Testis (tissue), 3 donors: ENCODE measurements around the gene TMEM106A. TPM values are rescaled to one million over a fixed set of nuclear protein-coding genes. Genes with fewer than 3 reads are reported as not detected.

Experiments
- DNase-seq: peaks from one replicate; pipeline ENCODE4 v3.0.0-alpha.2; 2019
- H3K27ac ChIP-seq, 2 donors: fragments of 200-600 bp; sonication (generic); one replicate each; pipeline ENCODE4 v1.5.1; 2019
- H3K27me3 ChIP-seq: fragments of 200-600 bp; sonication (generic); one replicate; pipeline ENCODE4 v1.5.1; 2019
- H3K36me3 ChIP-seq: fragments of 200-600 bp; sonication (generic); one replicate; pipeline ENCODE4 v1.5.1; 2017; ENCODE audit warnings: low read depth; ENCODE audit errors: missing control alignments
- H3K4me1 ChIP-seq: fragments of 200-600 bp; sonication (generic); one replicate; pipeline ENCODE4 v1.5.1; 2019
- H3K4me3 ChIP-seq, 2 donors: fragments of 200-600 bp; sonication (generic); one replicate each; pipeline ENCODE4 v1.5.1; 2017 to 2019
- H3K9me3 ChIP-seq: fragments of 200-600 bp; sonication (generic); one replicate; pipeline ENCODE4 v1.5.1; 2017
- POLR2A ChIP-seq: fragments of 450-650 bp; IDR thresholded peaks from one replicate; pipeline ENCODE4 v1.6.1; 2017; ENCODE audit warnings: antibody characterized with exemption, mild to moderate bottlenecking, moderate library complexity
- WGBS, 2 donors: methylation state at CpG; one replicate each; pipeline ENCODE4 v1.1.5; 2018; 5-methylcytosine and 5-hydroxymethylcytosine counted together
- intact Hi-C: fragments of 100-400 bp; cut with DNase I; formaldehyde crosslinking; loops from one replicate; pipeline ENCODE4 v1.15.1; 2023; ENCODE audit warnings: low total_unique reads
- polyA plus RNA-seq: library from polyadenylated mRNA; stranded (reverse); fragments of 350-450 nt; fragmentation: Illumina TruSeq; extraction: RNeasy Lipid Tissue Mini Kit (QIAGEN cat#74804); gene quantifications from one replicate; pipeline ENCODE4 v1.2.3, GENCODE V29; 2014; ENCODE audit warnings: low read depth, low replicate concordance; ENCODE audit not compliant: insufficient read depth
- total RNA-seq, 2 donors: library from RNA; depleted of rRNA; stranded (reverse); fragments of >200 nt; gene quantifications; one replicate each; pipeline ENCODE4 v1.2.3, GENCODE V29; 2016
- TF ChIP-seq, protein P1 (sequence below), 3 experiments: fragments of 450-650 bp in 2 of 3; fragments of 200-600 bp in 1 of 3; sonication (generic) in 1 of 3; IDR thresholded peaks; one replicate each; pipeline ENCODE4 v1.5.1; 2016 to 2019; ENCODE audit warnings: antibody characterized with exemption in 3 of 3, mild to moderate bottlenecking in 2 of 3, moderate library complexity in 1 of 3

The TMEM106A gene
- total and polyA plus RNA-seq, 3 donors from 2014 or later: 8.4 to 11.8 (median 8.7) TPM

DNA sequence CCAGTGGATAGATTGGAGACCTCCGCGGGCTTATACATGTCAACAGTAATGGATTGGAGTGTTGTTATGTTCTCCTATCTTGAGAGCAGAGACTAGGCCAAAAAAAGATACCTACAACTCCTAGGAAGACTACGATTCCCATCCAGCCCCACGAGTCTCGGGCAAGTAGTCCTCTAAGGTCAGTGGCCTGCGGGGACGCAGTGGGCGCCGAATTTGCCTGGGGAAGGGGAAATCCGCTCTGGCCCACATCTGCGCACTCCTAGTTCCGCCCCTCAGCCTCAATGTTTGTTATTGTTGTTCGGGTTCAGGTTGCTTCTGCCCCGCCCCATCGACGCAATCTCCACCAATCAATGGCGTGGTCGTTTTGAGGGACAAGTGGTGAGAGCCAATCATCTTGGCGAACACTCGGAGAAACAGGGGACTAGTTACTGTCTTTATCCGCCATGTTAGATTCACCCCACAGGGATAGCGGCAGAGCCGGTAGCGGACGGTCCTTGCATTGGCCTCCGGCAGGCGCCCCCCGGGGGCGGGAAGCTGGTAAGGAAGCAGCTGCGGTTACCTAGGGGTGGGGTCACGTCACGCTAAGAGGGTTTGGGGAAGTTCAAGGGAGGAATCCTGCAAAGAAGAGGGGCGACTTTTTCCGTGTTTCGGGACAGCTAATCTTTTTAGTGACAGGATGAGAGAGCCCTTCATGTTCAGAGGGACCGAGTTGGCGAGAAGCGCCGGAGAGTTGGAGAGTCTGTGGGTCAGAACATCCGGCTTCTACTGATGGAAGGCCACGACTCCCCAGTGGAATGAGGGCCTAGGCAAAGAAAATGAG lies 40.7 kb upstream of the TMEM106A start, which contains the start of gene NBR1:
Gene NBR1, plus strand, starts transcription at position 449 of the 820 bp plus-strand sequence. CDS start 4,586 bp downstream, outside the sequence.
- intact Hi-C loops: no loop called here
- TF ChIP-seq, protein P1, sequence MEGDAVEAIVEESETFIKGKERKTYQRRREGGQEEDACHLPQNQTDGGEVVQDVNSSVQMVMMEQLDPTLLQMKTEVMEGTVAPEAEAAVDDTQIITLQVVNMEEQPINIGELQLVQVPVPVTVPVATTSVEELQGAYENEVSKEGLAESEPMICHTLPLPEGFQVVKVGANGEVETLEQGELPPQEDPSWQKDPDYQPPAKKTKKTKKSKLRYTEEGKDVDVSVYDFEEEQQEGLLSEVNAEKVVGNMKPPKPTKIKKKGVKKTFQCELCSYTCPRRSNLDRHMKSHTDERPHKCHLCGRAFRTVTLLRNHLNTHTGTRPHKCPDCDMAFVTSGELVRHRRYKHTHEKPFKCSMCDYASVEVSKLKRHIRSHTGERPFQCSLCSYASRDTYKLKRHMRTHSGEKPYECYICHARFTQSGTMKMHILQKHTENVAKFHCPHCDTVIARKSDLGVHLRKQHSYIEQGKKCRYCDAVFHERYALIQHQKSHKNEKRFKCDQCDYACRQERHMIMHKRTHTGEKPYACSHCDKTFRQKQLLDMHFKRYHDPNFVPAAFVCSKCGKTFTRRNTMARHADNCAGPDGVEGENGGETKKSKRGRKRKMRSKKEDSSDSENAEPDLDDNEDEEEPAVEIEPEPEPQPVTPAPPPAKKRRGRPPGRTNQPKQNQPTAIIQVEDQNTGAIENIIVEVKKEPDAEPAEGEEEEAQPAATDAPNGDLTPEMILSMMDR (IDR thresholded peaks at IDR 0.05): no peak
- peak; percentile 67 for TF ChIP-seq POLR2A

GRCh38 chr17:43171586-43172487 lies 39.8 kb upstream of the TMEM106A start:
- Histone ChIP-seq H3K27ac (peak overlapping the region; percentile 99 to 100), H3K27me3 (no peaks in the 10 kb centered on the region), H3K9me3 (no peaks in the 10 kb centered on the region), H3K36me3 (no peaks in the 10 kb centered on the region), H3K4me1 (peaks cover 36% of the 10 kb centered on the region), H3K4me3 (peak overlapping the region; percentile 85 to 89)
- WGBS, 2 donors: 2 to 4% methylated on average over 12 of the region's 12 CpGs
- DNase-seq: peak; percentile 57
- intact Hi-C loops: no loop called here
- TF ChIP-seq, protein P1 (IDR thresholded peaks at IDR 0.05): no peak
- no peak for TF ChIP-seq POLR2A

More for the DNA sequence above, 40.7 kb upstream of the TMEM106A start, which contains the start of gene NBR1:
- H3K27me3 ChIP-seq: no peaks in the 10 kb centered on the region
- 0 to 1% methylated on average over 39 to 41 of the region's 41 CpGs for WGBS, 2 donors
- H3K4me3 ChIP-seq: peak within 1 kb of the TSS; percentile 85 to 89
- H3K36me3 ChIP-seq: no peaks in the 10 kb centered on the region
- H3K27ac ChIP-seq: peak within 1 kb of the TSS; percentile 99 to 100
- DNase-seq: peak; percentile 99
- no peaks in the 10 kb centered on the region for H3K9me3 ChIP-seq
- peaks cover 35% of the 10 kb centered on the region for H3K4me1 ChIP-seq

DNA sequence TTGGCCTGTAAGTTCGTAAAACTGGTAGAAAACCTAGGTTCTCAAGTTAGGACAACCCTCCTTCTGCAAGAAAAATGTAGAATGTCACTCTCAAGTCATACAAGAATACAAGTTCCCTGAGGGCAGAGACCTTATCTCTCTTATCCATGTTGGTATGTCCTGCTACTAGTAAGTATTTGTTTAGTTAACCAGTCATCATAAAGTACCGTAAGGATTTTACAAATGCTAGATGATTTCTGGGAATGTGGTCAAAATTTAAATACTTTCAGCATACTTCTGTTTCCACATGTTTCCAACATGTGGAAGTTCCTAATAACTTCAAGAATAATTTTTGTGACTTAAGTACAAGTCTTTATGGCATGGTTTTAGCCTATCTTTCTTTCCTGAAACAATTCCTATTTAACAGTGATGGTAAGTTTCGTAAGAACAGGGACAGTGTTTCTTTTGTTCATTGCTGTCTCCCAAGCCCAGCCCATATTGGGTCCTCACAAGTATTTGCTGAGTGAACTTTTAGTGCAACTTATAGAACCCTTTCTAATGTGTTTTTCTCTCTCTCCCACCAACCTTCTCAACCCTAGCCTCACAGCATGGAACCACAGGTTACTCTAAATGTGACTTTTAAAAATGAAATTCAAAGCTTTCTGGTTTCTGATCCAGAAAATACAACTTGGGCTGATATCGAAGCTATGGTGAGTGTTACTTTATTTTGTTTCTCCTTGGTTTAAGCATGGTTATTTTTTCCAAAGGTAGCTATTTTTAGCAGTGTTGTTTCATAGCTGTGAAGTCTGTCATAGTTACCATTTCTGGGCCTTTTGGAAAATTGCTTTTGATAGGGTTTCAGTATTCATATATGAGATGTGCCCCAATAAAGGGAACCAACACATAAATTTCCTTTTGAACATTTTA lies 36.2 kb upstream of the TMEM106A start:
- TF ChIP-seq POLR2A: no peak
- TF ChIP-seq, protein P1 (IDR thresholded peaks at IDR 0.05): no peak
- H3K27me3 ChIP-seq: no peaks in the 10 kb centered on the region
- no peaks in the 10 kb centered on the region for H3K36me3 ChIP-seq
- no peak overlapping the region for H3K4me3 ChIP-seq
- no peak for DNase-seq
- H3K9me3 ChIP-seq: no peaks in the 10 kb centered on the region
- WGBS, 2 donors: 52 to 58% methylated on average over 4 of the region's 4 CpGs
- intact Hi-C loops: no loop called here
- peaks cover 30% of the 10 kb centered on the region for H3K4me1 ChIP-seq
- H3K27ac ChIP-seq: peak overlapping the region in 1 of 2 donors; percentile 31

DNA sequence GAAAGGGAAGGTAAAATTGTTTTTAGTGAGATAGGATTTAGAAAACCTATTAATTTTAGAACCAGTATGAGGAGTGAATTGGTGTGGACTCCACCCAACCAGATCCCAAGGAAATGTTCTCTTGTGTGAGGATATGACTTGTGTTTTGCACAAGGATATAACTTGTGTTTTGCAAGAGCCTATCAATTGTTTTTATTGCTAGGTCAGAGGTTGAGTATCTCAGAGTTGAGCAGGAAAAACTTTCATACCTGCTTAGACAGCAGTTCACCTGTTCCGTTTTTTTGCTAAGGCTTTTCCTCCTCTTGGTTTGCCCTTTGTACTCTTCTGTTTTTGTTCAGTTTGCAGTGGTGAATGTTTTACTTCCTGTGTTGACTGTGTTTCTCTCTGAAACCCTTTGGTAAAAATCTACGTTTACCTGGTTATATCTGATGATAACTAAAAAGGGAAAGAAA lies 35.5 kb upstream of the TMEM106A start:
- H3K27me3 ChIP-seq: no peaks in the 10 kb centered on the region
- no peak for DNase-seq
- H3K4me1 ChIP-seq: peaks cover 30% of the 10 kb centered on the region
- 67 to 80% methylated on average over 2 of the region's 2 CpGs for WGBS, 2 donors
- H3K9me3 ChIP-seq: no peaks in the 10 kb centered on the region
- intact Hi-C loops: no loop called here
- TF ChIP-seq, protein P1 (IDR thresholded peaks at IDR 0.05): no peak
- no peak for TF ChIP-seq POLR2A
- no peaks in the 10 kb centered on the region for H3K36me3 ChIP-seq
- H3K27ac ChIP-seq: no peak overlapping the region
- H3K4me3 ChIP-seq: no peak overlapping the region
